ENCODE data around the gene TTC34. TPM values are rescaled to one million over a fixed set of nuclear protein-coding genes. Genes with fewer than 3 reads are reported as not detected.

The TTC34 gene
- total RNA-seq, 2 experiments from 2014 or later, result 2.7 to 2.8 TPM

DNA sequence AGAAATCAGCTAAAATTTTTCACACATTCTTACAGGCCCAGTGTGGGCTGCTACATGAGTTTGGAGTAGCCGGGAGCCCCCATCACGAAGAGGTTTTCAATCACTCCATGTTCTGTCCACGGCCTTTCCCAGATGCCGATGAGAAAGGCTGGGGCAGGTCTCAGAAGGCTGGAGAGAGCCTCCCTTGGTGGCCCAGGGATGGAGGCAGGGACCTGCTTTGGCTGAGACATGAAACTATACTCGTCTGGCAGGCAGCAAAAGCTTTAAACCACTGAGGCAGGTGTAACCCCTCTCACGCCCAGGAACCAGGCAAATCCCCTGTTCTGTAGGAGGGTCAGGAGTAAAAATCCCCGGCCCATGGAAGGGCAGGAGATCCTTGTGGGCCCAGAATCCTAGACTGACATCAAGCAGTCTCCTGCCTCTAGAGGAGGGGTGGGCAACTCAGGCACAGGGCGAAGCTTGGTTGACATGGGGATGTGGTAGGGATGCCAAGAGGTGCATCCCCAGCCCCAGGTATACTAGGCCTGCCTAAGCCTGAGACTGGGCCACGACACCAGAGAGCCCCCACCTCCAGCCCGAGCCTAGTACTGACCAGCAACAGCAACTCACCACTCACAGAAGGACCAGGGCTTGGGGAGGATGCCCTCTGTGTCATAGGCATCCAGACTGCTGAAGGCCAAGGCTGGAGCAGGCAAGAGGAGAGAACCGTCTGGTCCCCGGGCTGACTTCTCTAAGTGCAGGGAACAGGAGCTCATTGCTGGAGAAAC lies 177.7 kb downstream of the TTC34 start:
- Mint-ChIP-seq H3K36me3 (no peaks in the 10 kb centered on the region), H3K4me3 (no peak overlapping the region), H3K27ac (no peak overlapping the region), H3K9me3 (peaks cover 7% of the 10 kb centered on the region), H3K27me3 (peaks cover 25% of the 10 kb centered on the region), H3K4me1 (no peaks in the 10 kb centered on the region)
- DNase-seq (no peak), ATAC-seq (ENCODE audit: low read depth) (no peak)
- POLR2A ChIA-PET, result no interaction called here

DNA sequence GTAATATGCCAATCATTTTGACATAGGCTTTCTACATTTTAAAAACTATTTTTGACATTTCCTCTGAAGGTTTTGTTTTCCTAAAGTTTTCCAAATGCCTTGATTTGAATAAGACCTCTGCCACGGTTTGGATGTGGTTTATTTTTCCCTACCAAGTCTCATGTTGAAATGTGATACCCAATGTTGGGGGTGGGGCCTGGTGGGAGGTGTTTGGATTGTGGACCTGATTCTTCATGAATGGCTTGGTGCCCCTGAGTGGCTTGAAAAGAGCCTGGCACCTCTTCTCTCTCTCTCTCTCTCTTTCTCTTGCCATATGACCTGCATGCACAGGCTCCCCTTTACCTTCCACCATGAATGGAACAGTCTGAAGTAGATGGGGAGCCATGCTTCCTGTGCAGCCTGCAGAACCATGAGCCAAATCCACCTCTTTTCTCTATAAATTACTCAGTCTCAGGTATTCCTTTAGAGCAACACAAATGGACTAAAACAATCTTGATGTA lies 183.5 kb downstream of the TTC34 start:
- Mint-ChIP-seq H3K4me1 (peaks cover 5% of the 10 kb centered on the region), H3K36me3 (peaks cover 2% of the 10 kb centered on the region), H3K9me3 (peaks cover 29% of the 10 kb centered on the region), H3K27me3 (peaks cover 2% of the 10 kb centered on the region), H3K4me3 (no peak overlapping the region), H3K27ac (no peak overlapping the region)
- ATAC-seq (ENCODE audit: low read depth), result no peak
- POLR2A ChIA-PET, result no interaction called here
- DNase-seq, result no peak

GRCh38 chr1:2614145-2614544 lies 187.3 kb downstream of the TTC34 start:
- POLR2A ChIA-PET, result no interaction called here
- Mint-ChIP-seq H3K4me3 (no peak overlapping the region), H3K9me3 (peaks cover 22% of the 10 kb centered on the region), H3K36me3 (peaks cover 2% of the 10 kb centered on the region), H3K27ac (no peak overlapping the region), H3K4me1 (peaks cover 5% of the 10 kb centered on the region), H3K27me3 (no peaks in the 10 kb centered on the region)
- ATAC-seq (ENCODE audit: low read depth) (no peak), DNase-seq (no peak)

GRCh38 chr1:2612591-2613365 lies 188.7 kb downstream of the TTC34 start:
- Mint-ChIP-seq H3K9me3 (peaks cover 24% of the 10 kb centered on the region), H3K27ac (no peak overlapping the region), H3K4me3 (no peak overlapping the region), H3K27me3 (no peaks in the 10 kb centered on the region), H3K36me3 (peaks cover 2% of the 10 kb centered on the region), H3K4me1 (peaks cover 5% of the 10 kb centered on the region)
- DNase-seq, result no peak
- POLR2A ChIA-PET, result no interaction called here
- ATAC-seq (ENCODE audit: low read depth), result no peak

- H3K27ac Mint-ChIP-seq, result no peak overlapping the region
- H3K4me1 Mint-ChIP-seq, result peaks cover 5% of the 10 kb centered on the region
- H3K36me3 Mint-ChIP-seq, result peaks cover 2% of the 10 kb centered on the region
- H3K27me3 Mint-ChIP-seq, result no peaks in the 10 kb centered on the region
- POLR2A ChIA-PET, result no interaction called here
- peaks cover 21% of the 10 kb centered on the region for H3K9me3 Mint-ChIP-seq
- DNase-seq, result no peak
- ATAC-seq (ENCODE audit: low read depth), result no peak
- H3K4me3 Mint-ChIP-seq, result no peak overlapping the region
Observed at GRCh38 chr1:2611621-2612437, 189.7 kb downstream of the TTC34 start.

DNA sequence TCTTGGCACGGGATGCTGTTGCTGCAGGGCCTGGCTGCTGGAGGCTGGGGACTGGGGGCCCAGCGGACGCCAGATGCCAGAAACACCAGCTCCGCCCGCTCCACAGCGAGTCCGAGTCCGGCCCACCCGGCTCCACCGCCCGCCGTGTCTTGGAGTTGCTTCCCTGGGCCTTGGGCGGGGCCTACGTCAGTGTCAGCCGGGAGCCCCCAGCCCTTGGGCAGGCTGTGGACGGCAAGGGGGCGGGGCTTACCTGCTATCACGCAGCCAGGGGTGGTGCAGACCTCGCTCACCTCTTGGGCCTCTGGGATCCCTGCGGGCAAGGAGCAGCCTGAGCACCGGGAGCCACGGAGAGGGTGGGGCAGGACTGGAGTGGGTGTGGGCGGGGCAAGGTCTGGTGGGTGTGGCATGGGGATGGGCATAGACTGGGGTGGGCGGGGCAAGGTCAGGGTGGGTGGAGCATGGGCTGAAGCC lies 190.4 kb downstream of the TTC34 start:
- ATAC-seq (ENCODE audit: low read depth), result no peak
- POLR2A ChIA-PET, result no interaction called here
- Mint-ChIP-seq H3K4me3 (no peak overlapping the region), H3K4me1 (peaks cover under 1% of the 10 kb centered on the region), H3K27me3 (no peaks in the 10 kb centered on the region), H3K9me3 (peaks cover 15% of the 10 kb centered on the region), H3K36me3 (peaks cover 2% of the 10 kb centered on the region), H3K27ac (no peak overlapping the region)
- DNase-seq, result no peak

DNA sequence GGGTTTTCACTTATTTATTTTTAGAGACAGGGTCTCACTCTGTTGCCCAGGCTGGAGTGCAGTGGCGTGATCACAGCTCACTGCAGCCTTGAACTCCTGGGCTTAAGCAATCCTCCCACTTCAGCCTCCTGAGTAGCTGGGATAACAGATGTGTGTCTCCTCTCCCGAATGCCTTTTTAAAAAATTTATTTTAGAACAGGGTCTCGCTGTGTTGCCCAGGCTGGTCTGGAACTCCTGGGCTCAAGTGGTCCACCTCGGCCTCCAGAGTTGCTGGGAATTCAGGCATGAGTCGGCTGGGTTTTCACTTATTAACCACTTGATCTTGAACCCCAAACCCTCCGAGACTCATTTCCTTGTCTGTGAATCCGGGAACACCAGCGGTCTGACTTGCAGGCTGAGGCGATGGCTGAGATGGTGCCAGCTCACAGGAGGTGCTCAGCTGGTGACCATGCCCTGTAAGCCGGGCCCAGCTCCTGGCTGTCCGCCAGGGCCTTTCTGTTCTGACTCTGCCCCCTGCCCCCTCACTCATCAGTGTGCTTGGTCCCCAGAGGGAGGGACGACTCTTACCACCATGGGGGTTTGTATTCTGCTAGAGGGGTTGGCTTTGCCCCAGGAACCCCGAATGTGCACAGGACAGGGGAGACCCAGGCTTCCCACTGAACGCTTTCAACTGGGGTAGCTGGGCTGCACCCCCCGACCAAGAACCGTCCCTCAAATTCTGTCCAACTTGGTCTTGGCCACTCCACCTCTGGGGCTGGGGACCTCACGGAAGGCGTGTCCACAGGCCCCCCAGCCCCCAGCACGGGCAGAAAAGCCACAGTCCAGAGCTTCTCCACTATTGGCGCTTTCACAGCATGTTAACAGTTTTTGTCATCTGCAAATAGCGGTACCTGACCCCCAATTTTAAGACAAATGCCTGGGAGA lies 191.2 kb downstream of the TTC34 start:
- Mint-ChIP-seq H3K9me3 (peaks cover 11% of the 10 kb centered on the region), H3K27ac (no peak overlapping the region), H3K4me3 (no peak overlapping the region), H3K27me3 (no peaks in the 10 kb centered on the region), H3K36me3 (peaks cover 1% of the 10 kb centered on the region), H3K4me1 (no peaks in the 10 kb centered on the region)
- ATAC-seq (ENCODE audit: low read depth), result no peak
- POLR2A ChIA-PET, result no interaction called here
- DNase-seq, result no peak

DNA sequence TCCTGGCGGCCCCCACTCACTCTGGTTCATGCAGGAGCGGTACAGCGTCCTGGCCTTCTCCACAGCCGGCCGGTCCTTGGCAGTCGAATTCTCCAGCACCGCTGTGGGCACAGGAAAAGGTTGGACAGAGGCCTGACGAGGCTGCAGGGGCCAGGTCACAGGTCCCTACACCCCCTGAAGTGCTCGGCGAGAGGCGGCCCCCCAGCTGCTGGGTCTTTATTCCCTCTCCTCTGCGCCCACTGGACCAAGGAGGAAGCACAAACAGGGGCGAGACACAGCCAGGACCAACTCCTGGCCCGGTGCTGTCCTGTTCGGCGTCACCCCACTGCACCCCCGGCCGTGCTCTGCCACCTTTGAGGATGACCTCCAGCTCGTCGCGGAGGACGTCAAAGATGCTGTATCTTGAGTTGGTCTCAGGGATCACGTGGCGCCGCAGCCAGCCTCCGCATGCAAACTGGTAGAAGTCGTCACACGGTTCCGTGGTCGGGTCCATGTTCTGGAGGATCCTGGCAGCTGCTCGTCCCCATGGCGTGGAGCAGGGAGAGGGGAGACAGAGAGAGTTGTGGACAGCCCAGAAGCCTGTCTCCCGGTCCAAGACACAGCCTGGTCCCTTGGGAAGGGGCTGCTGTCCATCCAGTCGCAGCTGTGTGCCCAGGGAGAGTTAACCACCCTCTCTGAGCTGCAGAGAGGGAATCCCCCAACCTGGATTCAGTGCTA lies 192.0 kb downstream of the TTC34 start:
- no peaks in the 10 kb centered on the region for H3K27me3 Mint-ChIP-seq
- DNase-seq (no peak), ATAC-seq (ENCODE audit: low read depth) (no peak)
- no peaks in the 10 kb centered on the region for H3K4me1 Mint-ChIP-seq
- POLR2A ChIA-PET, result no interaction called here
- no peak overlapping the region for H3K27ac Mint-ChIP-seq
- no peaks in the 10 kb centered on the region for H3K36me3 Mint-ChIP-seq
- H3K4me3 Mint-ChIP-seq, result no peak overlapping the region
- peaks cover 9% of the 10 kb centered on the region for H3K9me3 Mint-ChIP-seq

DNA sequence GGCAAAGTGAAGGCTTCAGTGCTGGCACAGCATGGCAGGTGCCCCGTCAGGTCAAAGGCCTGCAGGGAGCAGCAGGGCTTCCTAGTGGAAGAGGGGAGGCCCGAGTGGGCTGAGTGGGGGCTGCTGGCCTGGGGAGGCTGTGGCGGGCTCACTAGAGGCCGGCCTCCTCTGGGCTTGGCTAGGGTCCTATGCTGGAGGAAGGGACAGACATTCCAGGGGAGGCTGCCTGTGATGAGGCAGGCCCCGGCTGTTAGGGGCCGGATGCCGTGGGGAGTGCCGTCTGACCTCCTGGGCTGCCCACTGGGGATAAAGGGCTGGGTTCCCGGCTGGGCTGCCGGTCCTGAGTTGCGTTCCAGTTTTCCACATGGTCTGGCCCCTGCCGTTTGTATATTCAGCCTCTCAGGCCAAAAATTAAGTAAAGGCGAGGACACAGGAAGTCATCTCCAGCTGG lies 193.8 kb downstream of the TTC34 start:
- Mint-ChIP-seq H3K27ac (no peak overlapping the region), H3K27me3 (peaks cover 2% of the 10 kb centered on the region), H3K4me3 (no peak overlapping the region), H3K4me1 (no peaks in the 10 kb centered on the region), H3K9me3 (peaks cover 2% of the 10 kb centered on the region), H3K36me3 (no peaks in the 10 kb centered on the region)
- POLR2A ChIA-PET, result no interaction called here
- no peak for ATAC-seq (ENCODE audit: low read depth)
- DNase-seq, result no peak

GRCh38 chr1:2606881-2607621 lies 194.4 kb downstream of the TTC34 start:
- DNase-seq, result no peak
- Mint-ChIP-seq H3K36me3 (no peaks in the 10 kb centered on the region), H3K9me3 (peaks cover 2% of the 10 kb centered on the region), H3K27me3 (peaks cover 3% of the 10 kb centered on the region), H3K4me1 (no peaks in the 10 kb centered on the region), H3K27ac (no peak overlapping the region), H3K4me3 (no peak overlapping the region)
- POLR2A ChIA-PET, result no interaction called here
- ATAC-seq (ENCODE audit: low read depth), result no peak

GRCh38 chr1:2606396-2606880 lies 195.1 kb downstream of the TTC34 start:
- Mint-ChIP-seq H3K9me3 (peaks cover 2% of the 10 kb centered on the region), H3K4me3 (no peak overlapping the region), H3K27me3 (peaks cover 3% of the 10 kb centered on the region), H3K27ac (no peak overlapping the region), H3K4me1 (no peaks in the 10 kb centered on the region), H3K36me3 (no peaks in the 10 kb centered on the region)
- POLR2A ChIA-PET, result no interaction called here
- ATAC-seq (ENCODE audit: low read depth), result no peak
- no peak for DNase-seq

Measured in activated naive CD8-positive, alpha-beta T cell treated with anti-CD3 and anti-CD28 coated beads, Interleukin-2, amount 10 ng/mL, durations not matched to agents 7 days and 5 days (primary cell).